Liver (tissue), 3 donors: ENCODE results near the gene VSNL1.

ENCODE experiments used
- FOXA2 ChIP-seq: IDR thresholded peaks from 2 replicates; pipeline ENCODE4 v1.6.1; 2016; ENCODE audit warnings: antibody characterized with exemption
- HNF4G ChIP-seq: IDR thresholded peaks from 2 replicates; pipeline ENCODE4 v1.6.1; 2016; ENCODE audit warnings: antibody characterized with exemption
- RAD21 ChIP-seq, 2 donors: IDR thresholded peaks; 2 replicates each; pipeline ENCODE4 v1.6.1; 2016; ENCODE audit warnings: antibody characterized with exemption in 2 of 2, mild to moderate bottlenecking in 2 of 2
- RXRA ChIP-seq, 2 donors: IDR thresholded peaks; 2 replicates each; pipeline ENCODE4 v1.6.1; 2017 to 2018; ENCODE audit warnings: antibody characterized with exemption in 2 of 2, mild to moderate bottlenecking in 1 of 2
- SP1 ChIP-seq: IDR thresholded peaks from 2 replicates; pipeline ENCODE4 v1.6.1; 2018; ENCODE audit warnings: antibody characterized with exemption, mild to moderate bottlenecking
- YY1 ChIP-seq: IDR thresholded peaks from 2 replicates; pipeline ENCODE4 v1.6.1; 2016; ENCODE audit warnings: antibody characterized with exemption, mild to moderate bottlenecking
- TF ChIP-seq, protein P1 (sequence below): fragments of 150-350 bp; IDR thresholded peaks from 2 replicates; pipeline ENCODE4 v1.5.1; 2017; ENCODE audit warnings: improper control_type of control experiment, low read depth, low read length; ENCODE audit not compliant: missing input control
- TF ChIP-seq, protein P2 (sequence below): IDR thresholded peaks from 2 replicates; pipeline ENCODE4 v1.6.1; 2016; ENCODE audit warnings: antibody characterized with exemption, mild to moderate bottlenecking
- TF ChIP-seq, protein P3 (sequence below): IDR thresholded peaks from 2 replicates; pipeline ENCODE4 v1.6.1; 2016; ENCODE audit warnings: antibody characterized with exemption
- TF ChIP-seq, protein P4 (sequence below): IDR thresholded peaks from 2 replicates; pipeline ENCODE4 v1.6.1; 2016; ENCODE audit warnings: antibody characterized with exemption
- donor health status: healthy.
- donor health status: healthy.

DNA sequence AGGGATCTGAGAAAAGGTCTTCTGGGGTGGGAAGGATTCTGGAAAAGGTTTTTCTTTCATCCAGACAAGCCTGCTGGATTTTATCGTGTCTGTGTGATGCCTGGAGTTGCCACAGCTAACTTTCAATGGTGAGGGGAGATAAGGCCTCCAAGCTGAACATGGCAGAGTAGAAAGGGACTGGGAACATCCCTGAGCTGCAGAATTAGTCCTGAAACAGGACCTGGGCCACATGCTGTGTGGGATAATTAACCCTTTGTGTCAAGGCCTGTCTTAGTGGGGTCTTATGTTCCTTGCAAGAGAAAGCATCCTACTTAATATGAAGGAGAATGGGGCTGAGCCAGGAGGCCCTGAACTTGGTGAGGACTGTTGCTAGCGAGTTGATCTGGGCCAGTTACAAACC is 66.4 kb downstream of the VSNL1 start:
- TF ChIP-seq, protein P1, sequence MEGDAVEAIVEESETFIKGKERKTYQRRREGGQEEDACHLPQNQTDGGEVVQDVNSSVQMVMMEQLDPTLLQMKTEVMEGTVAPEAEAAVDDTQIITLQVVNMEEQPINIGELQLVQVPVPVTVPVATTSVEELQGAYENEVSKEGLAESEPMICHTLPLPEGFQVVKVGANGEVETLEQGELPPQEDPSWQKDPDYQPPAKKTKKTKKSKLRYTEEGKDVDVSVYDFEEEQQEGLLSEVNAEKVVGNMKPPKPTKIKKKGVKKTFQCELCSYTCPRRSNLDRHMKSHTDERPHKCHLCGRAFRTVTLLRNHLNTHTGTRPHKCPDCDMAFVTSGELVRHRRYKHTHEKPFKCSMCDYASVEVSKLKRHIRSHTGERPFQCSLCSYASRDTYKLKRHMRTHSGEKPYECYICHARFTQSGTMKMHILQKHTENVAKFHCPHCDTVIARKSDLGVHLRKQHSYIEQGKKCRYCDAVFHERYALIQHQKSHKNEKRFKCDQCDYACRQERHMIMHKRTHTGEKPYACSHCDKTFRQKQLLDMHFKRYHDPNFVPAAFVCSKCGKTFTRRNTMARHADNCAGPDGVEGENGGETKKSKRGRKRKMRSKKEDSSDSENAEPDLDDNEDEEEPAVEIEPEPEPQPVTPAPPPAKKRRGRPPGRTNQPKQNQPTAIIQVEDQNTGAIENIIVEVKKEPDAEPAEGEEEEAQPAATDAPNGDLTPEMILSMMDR, result no peak
- TF ChIP-seq RAD21 (IDR thresholded peaks at IDR 0.05) (no peak), HNF4G (no peak), YY1 (no peak), SP1 (no peak), RXRA (IDR thresholded peaks at IDR 0.05) (no peak), FOXA2 (no peak)
- TF ChIP-seq, protein P2, sequence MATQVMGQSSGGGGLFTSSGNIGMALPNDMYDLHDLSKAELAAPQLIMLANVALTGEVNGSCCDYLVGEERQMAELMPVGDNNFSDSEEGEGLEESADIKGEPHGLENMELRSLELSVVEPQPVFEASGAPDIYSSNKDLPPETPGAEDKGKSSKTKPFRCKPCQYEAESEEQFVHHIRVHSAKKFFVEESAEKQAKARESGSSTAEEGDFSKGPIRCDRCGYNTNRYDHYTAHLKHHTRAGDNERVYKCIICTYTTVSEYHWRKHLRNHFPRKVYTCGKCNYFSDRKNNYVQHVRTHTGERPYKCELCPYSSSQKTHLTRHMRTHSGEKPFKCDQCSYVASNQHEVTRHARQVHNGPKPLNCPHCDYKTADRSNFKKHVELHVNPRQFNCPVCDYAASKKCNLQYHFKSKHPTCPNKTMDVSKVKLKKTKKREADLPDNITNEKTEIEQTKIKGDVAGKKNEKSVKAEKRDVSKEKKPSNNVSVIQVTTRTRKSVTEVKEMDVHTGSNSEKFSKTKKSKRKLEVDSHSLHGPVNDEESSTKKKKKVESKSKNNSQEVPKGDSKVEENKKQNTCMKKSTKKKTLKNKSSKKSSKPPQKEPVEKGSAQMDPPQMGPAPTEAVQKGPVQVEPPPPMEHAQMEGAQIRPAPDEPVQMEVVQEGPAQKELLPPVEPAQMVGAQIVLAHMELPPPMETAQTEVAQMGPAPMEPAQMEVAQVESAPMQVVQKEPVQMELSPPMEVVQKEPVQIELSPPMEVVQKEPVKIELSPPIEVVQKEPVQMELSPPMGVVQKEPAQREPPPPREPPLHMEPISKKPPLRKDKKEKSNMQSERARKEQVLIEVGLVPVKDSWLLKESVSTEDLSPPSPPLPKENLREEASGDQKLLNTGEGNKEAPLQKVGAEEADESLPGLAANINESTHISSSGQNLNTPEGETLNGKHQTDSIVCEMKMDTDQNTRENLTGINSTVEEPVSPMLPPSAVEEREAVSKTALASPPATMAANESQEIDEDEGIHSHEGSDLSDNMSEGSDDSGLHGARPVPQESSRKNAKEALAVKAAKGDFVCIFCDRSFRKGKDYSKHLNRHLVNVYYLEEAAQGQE, result no peak
- TF ChIP-seq, protein P3, sequence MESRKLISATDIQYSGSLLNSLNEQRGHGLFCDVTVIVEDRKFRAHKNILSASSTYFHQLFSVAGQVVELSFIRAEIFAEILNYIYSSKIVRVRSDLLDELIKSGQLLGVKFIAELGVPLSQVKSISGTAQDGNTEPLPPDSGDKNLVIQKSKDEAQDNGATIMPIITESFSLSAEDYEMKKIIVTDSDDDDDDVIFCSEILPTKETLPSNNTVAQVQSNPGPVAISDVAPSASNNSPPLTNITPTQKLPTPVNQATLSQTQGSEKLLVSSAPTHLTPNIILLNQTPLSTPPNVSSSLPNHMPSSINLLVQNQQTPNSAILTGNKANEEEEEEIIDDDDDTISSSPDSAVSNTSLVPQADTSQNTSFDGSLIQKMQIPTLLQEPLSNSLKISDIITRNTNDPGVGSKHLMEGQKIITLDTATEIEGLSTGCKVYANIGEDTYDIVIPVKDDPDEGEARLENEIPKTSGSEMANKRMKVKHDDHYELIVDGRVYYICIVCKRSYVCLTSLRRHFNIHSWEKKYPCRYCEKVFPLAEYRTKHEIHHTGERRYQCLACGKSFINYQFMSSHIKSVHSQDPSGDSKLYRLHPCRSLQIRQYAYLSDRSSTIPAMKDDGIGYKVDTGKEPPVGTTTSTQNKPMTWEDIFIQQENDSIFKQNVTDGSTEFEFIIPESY, result no peak
- TF ChIP-seq, protein P4, sequence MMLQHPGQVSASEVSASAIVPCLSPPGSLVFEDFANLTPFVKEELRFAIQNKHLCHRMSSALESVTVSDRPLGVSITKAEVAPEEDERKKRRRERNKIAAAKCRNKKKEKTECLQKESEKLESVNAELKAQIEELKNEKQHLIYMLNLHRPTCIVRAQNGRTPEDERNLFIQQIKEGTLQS, result no peak
